ENCODE measurements around the gene RXYLT1.

RXYLT1 gene

GRCh38 chr12:63844391-63845341, 65.0 kb downstream of the RXYLT1 start, which contains the start of gene SRGAP1:
TSS of gene SRGAP1 (plus strand) at chr12:63844700. CDS start at chr12:63844817, 117 bp downstream.
- peak; percentile 79 for DNase-seq

GRCh38 chr12:63845726-63846125, 66.0 kb downstream of the RXYLT1 start:
- DNase-seq: peak; percentile 53

GRCh38 chr12:63846238-63846967, 66.7 kb downstream of the RXYLT1 start:
- DNase-seq: peak; percentile 53

- no peak for DNase-seq
Measured at GRCh38 chr12:63848450-63848849, 68.7 kb downstream of the RXYLT1 start.

- DNase-seq: no peak
Measured at GRCh38 chr12:63849106-63849620, 69.5 kb downstream of the RXYLT1 start.

GRCh38 chr12:63849641-63850040, 69.9 kb downstream of the RXYLT1 start:
- no peak for DNase-seq

- DNase-seq: no peak
Measured at GRCh38 chr12:63853978-63854377, 74.3 kb downstream of the RXYLT1 start.

GRCh38 chr12:63855299-63855698, 75.6 kb downstream of the RXYLT1 start:
- DNase-seq: no peak

GRCh38 chr12:63857771-63858670, 78.3 kb downstream of the RXYLT1 start:
- DNase-seq: peak; percentile 64
